Thyroid gland (tissue), 4 donors: ENCODE data around the gene SUN1. TPM values are rescaled to one million over a fixed set of nuclear protein-coding genes. Genes with fewer than 3 reads are reported as not detected.
"Not testable (repeated sequence)": the region's sequence is repeated elsewhere in the genome, so short reads cannot be mapped to it uniquely, and the experiment has no call there.

Experiments
- DNase-seq, 2 donors: peaks; one replicate each; pipeline ENCODE4 v3.0.0-alpha.2; 2019
- H3K27ac ChIP-seq, 3 donors: fragments of 200-600 bp; sonication (generic); 1 replicate in 2 of 3; 2 replicates in 1 of 3; pipeline ENCODE4 v1.5.1; 2016 to 2019; ENCODE audit warnings: mild to moderate bottlenecking in 1 of 3, moderate library complexity in 1 of 3
- H3K27me3 ChIP-seq: fragments of 200-600 bp; sonication (generic); one replicate; pipeline ENCODE4 v1.5.1; 2019
- H3K36me3 ChIP-seq, 2 donors: fragments of 200-600 bp; sonication (generic); one replicate each; pipeline ENCODE4 v1.5.1; 2016 to 2019
- H3K4me1 ChIP-seq, 2 donors: fragments of 200-600 bp; sonication (generic); one replicate each; pipeline ENCODE4 v1.5.1; 2017 to 2019
- H3K4me3 ChIP-seq, 3 donors: fragments of 200-600 bp; sonication (generic); replicated peaks in 1 of 3; 1 replicate in 2 of 3; 2 replicates in 1 of 3; pipeline ENCODE4 v1.5.1; 2016; ENCODE audit warnings: mild to moderate bottlenecking in 1 of 3
- H3K9me3 ChIP-seq: fragments of 200-600 bp; sonication (generic); one replicate; pipeline ENCODE4 v1.5.1; 2017
- POLR2A ChIP-seq, 2 donors: fragments of 450-650 bp; IDR thresholded peaks; one replicate each; pipeline ENCODE4 v1.6.1; 2017; ENCODE audit warnings: antibody characterized with exemption in 2 of 2, mild to moderate bottlenecking in 2 of 2, moderate library complexity in 1 of 2
- WGBS, 2 donors: methylation state at CpG; one replicate each; pipeline ENCODE4 v1.1.5; 2017; 5-methylcytosine and 5-hydroxymethylcytosine counted together
- intact Hi-C: fragments of 100-400 bp; cut with DNase I; formaldehyde crosslinking; loops from one replicate; pipeline ENCODE4 v1.15.1; 2023
- total RNA-seq, 4 donors: library from RNA; depleted of rRNA; stranded (reverse); fragments of >200 nt; gene quantifications; one replicate each; pipeline ENCODE4 v1.2.3, GENCODE V29; 2016
- TF ChIP-seq, protein P1 (sequence below), 6 experiments: fragments of 200-600 bp in 3 of 6; fragments of 450-650 bp in 3 of 6; sonication (generic) in 3 of 6; IDR thresholded peaks; one replicate each; pipeline ENCODE4 v1.5.1; 2016 to 2019; ENCODE audit warnings: antibody characterized with exemption in 6 of 6, mild to moderate bottlenecking in 2 of 6, inconsistent platforms in 1 of 6, moderate library complexity in 1 of 6

The SUN1 gene
- total RNA-seq, 4 donors from 2014 or later, result 146 to 260 (median 186) TPM

DNA sequence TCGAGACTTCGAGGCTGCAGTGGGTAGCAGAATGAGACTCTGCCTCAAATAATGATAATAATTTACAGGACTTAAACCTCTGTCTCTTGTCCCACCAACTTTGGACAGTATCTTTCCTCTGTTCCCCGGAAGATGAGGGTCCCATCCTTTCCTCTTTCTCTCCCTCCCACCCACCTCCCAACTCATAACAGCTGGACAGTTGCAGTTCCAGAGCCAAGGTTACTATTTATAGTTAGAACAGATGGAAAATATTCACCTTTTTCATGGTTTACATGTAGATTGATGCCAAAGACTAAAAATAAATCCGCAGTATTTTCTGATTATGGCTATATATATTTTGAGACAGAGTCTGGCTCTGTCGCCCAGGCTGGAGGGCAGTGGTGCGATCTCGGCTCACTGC lies 31.6 kb upstream of the SUN1 start:
- Histone ChIP-seq H3K27ac (peak overlapping the region in 2 of 3 donors; percentile 18 to 96), H3K4me1 (peaks cover 18 to 21% of the 10 kb centered on the region in 2 donors)
- TF ChIP-seq, protein P1, sequence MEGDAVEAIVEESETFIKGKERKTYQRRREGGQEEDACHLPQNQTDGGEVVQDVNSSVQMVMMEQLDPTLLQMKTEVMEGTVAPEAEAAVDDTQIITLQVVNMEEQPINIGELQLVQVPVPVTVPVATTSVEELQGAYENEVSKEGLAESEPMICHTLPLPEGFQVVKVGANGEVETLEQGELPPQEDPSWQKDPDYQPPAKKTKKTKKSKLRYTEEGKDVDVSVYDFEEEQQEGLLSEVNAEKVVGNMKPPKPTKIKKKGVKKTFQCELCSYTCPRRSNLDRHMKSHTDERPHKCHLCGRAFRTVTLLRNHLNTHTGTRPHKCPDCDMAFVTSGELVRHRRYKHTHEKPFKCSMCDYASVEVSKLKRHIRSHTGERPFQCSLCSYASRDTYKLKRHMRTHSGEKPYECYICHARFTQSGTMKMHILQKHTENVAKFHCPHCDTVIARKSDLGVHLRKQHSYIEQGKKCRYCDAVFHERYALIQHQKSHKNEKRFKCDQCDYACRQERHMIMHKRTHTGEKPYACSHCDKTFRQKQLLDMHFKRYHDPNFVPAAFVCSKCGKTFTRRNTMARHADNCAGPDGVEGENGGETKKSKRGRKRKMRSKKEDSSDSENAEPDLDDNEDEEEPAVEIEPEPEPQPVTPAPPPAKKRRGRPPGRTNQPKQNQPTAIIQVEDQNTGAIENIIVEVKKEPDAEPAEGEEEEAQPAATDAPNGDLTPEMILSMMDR (IDR thresholded peaks at IDR 0.05), result no peak
- no peak for TF ChIP-seq POLR2A (IDR thresholded peaks at IDR 0.05)

GRCh38 chr7:801351-801750 lies 30.9 kb upstream of the SUN1 start:
- H3K36me3 ChIP-seq, H3K27me3 ChIP-seq, H3K4me3 ChIP-seq, DNase-seq, intact Hi-C loops, H3K9me3 ChIP-seq: not testable (repeated sequence)
- WGBS, 2 donors, result 77 to 95% methylated on average over 6 of the region's 6 CpGs
- peak overlapping the region; percentile 92 to 96 (median 96) for H3K27ac ChIP-seq
- H3K4me1 ChIP-seq, result peaks cover 18 to 21% of the 10 kb centered on the region in 2 donors

More for the DNA sequence above, 31.6 kb upstream of the SUN1 start:
- 87% methylated on average over 7 of the region's 7 CpGs for WGBS, 2 donors
- H3K36me3 ChIP-seq, result no peaks in the 10 kb centered on the region
- intact Hi-C loops, result no loop called here
- DNase-seq, result no peak
- H3K27me3 ChIP-seq, result no peaks in the 10 kb centered on the region
- H3K9me3 ChIP-seq, result no peaks in the 10 kb centered on the region
- no peak overlapping the region for H3K4me3 ChIP-seq

GRCh38 chr7:801940-802381 lies 30.3 kb upstream of the SUN1 start:
- DNase-seq, result peak; percentile 99
- intact Hi-C loops, result no loop called here
- TF ChIP-seq POLR2A (IDR thresholded peaks at IDR 0.05), result peak in 1 of 2 donors; percentile 72
- TF ChIP-seq, protein P1 (IDR thresholded peaks at IDR 0.05), result no peak

DNA sequence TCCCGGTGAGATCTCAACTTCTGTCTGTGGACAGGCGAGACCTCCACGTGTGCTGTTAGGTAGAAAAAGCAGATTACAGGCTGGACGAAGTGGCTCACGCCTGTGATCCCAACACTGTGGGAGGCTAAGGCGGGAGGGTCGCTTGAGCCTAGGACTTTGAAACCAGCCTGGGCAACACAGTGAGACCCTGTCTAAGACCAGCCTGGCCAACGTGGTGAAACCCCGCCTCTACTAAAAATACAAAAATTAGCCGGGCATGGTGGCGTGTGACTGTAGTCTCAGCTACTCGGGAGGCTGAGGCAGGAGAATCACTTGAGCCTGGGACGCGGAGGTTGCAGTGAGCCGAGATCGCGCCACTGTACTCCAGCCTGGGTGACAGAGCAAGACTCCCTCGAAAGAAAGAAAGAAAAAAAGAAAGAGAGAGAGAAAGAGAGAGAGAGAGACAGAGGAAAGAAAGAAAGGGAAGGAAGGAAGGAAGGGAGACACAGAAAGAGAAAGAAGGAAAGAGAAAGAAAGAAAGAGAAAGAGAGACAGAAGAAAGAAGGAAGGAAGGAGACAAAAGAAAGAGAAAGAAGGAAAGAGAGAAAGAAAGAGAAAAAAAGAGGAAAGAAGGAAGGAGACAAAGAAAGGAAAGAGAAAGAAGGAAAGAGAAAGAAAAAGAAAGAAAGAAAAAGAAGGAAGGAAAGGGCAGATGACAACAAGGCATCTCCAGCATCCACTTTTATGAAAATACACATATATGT lies 29.6 kb upstream of the SUN1 start:
- intact Hi-C loops, result no loop called here

More at GRCh38 chr7:801940-802381, 30.3 kb upstream of the SUN1 start:
- Histone ChIP-seq H3K4me1 (peaks cover 18 to 21% of the 10 kb centered on the region in 2 donors), H3K27me3 (no peaks in the 10 kb centered on the region), H3K4me3 (peak overlapping the region in 1 of 3 donors; percentile 15), H3K27ac (peak overlapping the region; percentile 92 to 96 (median 96)), H3K36me3 (no peaks in the 10 kb centered on the region), H3K9me3 (no peaks in the 10 kb centered on the region)
- WGBS, 2 donors, result 8 to 13% methylated on average over 16 to 17 of the region's 19 CpGs

GRCh38 chr7:803243-803635 lies 29.0 kb upstream of the SUN1 start:
- DNase-seq, result peak; percentile 64 to 75
- 23 to 35% methylated on average over 10 of the region's 10 CpGs for WGBS, 2 donors
- Histone ChIP-seq H3K27me3 (no peaks in the 10 kb centered on the region), H3K4me1 (peaks cover 18 to 21% of the 10 kb centered on the region in 2 donors), H3K9me3 (no peaks in the 10 kb centered on the region), H3K36me3 (no peaks in the 10 kb centered on the region), H3K4me3 (no peak overlapping the region), H3K27ac (peak overlapping the region; percentile 92 to 96 (median 96))
- TF ChIP-seq, protein P1 (IDR thresholded peaks at IDR 0.05), result no peak
- no peak for TF ChIP-seq POLR2A (IDR thresholded peaks at IDR 0.05)
- intact Hi-C loops, result no loop called here

More for the DNA sequence above, 29.6 kb upstream of the SUN1 start:
- Histone ChIP-seq H3K36me3 (no peaks in the 10 kb centered on the region), H3K27me3 (no peaks in the 10 kb centered on the region), H3K4me3 (peak overlapping the region in 1 of 3 donors; percentile 15), H3K27ac (peak overlapping the region; percentile 92 to 96 (median 96)), H3K4me1 (peaks cover 18 to 21% of the 10 kb centered on the region in 2 donors), H3K9me3 (no peaks in the 10 kb centered on the region)
- no peak for TF ChIP-seq POLR2A (IDR thresholded peaks at IDR 0.05)
- TF ChIP-seq, protein P1 (IDR thresholded peaks at IDR 0.05), result no peak
- 52 to 65% methylated on average over 14 to 18 of the region's 18 CpGs for WGBS, 2 donors
- peak; percentile 52 to 54 for DNase-seq

DNA sequence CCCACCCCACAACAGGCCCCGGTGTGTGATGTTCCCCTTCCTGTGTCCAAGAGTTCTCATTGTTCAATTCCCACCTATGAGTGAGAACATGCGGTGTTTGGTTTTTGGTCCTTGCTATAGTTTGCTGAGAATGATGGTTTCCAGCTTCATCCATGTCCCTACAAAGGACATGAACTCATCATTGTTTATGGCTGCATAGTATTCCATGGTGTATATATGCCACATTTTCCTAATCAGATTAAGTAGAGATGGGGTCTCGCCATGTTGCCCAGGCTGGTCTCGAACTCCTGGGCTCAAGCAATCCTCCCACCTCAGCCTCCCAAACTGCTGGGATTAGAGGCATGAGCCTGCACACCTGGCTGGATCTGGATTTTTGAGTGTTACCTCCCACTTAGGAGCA lies 28.5 kb upstream of the SUN1 start:
- 76 to 85% methylated on average over 4 of the region's 4 CpGs for WGBS, 2 donors
- H3K9me3 ChIP-seq, DNase-seq, H3K4me3 ChIP-seq, H3K36me3 ChIP-seq, intact Hi-C loops, H3K27me3 ChIP-seq: not testable (repeated sequence)
- H3K4me1 ChIP-seq, result peaks cover 18 to 21% of the 10 kb centered on the region in 2 donors
- peak overlapping the region in 1 of 3 donors; percentile 8 for H3K27ac ChIP-seq
